ENCODE results near the gene UBE2L3.

DNA sequence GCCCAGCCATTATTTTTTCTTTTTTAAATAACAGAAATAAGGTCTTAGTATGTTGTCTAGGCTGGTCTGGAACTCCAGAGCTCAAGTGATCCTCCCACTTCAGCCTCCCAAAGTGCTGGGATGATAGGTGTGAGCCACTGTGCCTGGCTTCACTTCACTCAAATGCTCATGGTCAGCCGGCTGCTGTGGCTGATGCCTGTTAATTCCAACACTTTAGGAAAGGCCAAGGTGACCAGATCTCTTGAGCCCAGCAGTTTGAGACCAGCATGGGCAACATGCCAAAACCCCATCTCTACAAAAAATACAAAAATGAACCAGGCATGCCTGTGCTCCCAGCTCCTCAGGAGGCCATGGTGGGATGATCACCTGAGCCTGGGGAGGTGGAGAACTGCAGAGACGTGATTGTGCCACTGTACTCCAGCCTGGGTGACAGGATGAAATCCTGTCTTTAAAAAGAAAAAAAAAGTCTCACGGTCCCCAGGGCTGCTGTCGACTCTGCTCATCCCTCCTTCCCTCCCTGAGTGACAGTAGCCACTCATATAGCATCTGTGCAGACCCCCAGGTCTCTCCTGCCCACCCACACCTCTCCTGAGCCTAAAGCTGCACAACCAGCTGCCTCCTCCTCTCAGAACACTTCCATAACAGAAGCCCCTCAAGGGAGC is 58.7 kb downstream of the UBE2L3 start:
- no peak for TF ChIP-seq POLR2A (IDR thresholded peaks at IDR 0.05; ENCODE audit: low read length)
- TF ChIP-seq GATA1 (IDR thresholded peaks at IDR 0.05; ENCODE audit: low read depth, low read length), result no peak
